Ectodermal cell (in vitro differentiated cells): ENCODE results near the gene LRMDA.

ENCODE experiments used
- H3K27ac ChIP-seq: 2 replicates; pipeline ENCODE4 v1.7.0; 2013; ENCODE audit warnings: mild to moderate bottlenecking, low read depth, low read length; ENCODE audit not compliant: insufficient read depth, poor library complexity, severe bottlenecking
- H3K27me3 ChIP-seq: 2 replicates; pipeline ENCODE4 v1.7.0; 2013; ENCODE audit warnings: mild to moderate bottlenecking, low read length; ENCODE audit not compliant: insufficient read depth, control insufficient read depth, poor library complexity, severe bottlenecking
- H3K36me3 ChIP-seq: one replicate; pipeline ENCODE4 v1.7.0; 2013; ENCODE audit warnings: low read length; ENCODE audit not compliant: control insufficient read depth, insufficient read depth
- H3K4me1 ChIP-seq: one replicate; pipeline ENCODE4 v1.7.0; 2013; ENCODE audit warnings: low read length; ENCODE audit not compliant: control insufficient read depth, insufficient read depth
- H3K4me3 ChIP-seq: 2 replicates; pipeline ENCODE4 v1.7.0; 2013; ENCODE audit warnings: low read depth, low read length, control low read depth; ENCODE audit not compliant: insufficient read depth
- H3K9me3 ChIP-seq: 2 replicates; pipeline ENCODE4 v1.7.0; 2013; ENCODE audit warnings: mild to moderate bottlenecking, low read length, moderate library complexity; ENCODE audit not compliant: control insufficient read depth
- WGBS, 2 experiments: methylation state at CpG; one replicate each; pipeline ENCODE4 v1.1.7; 2013; ENCODE audit warnings: missing lambda C conversion rate in 2 of 2; 5-methylcytosine and 5-hydroxymethylcytosine counted together

The LRMDA gene

GRCh38 chr10:76015245-76015644 is 583.8 kb downstream of the LRMDA start:
- Histone ChIP-seq H3K27me3 (no peaks in the 10 kb centered on the region), H3K4me1 (peaks cover 14% of the 10 kb centered on the region), H3K4me3 (no peak overlapping the region), H3K27ac (no peak overlapping the region), H3K9me3 (no peaks in the 10 kb centered on the region), H3K36me3 (no peaks in the 10 kb centered on the region)
- WGBS, 2 experiments = 93 to 94% methylated on average over 5 of the region's 5 CpGs

GRCh38 chr10:76017026-76017732 is 585.8 kb downstream of the LRMDA start:
- Histone ChIP-seq H3K36me3 (no peaks in the 10 kb centered on the region), H3K27ac (no peak overlapping the region), H3K27me3 (no peaks in the 10 kb centered on the region), H3K4me3 (no peak overlapping the region), H3K4me1 (peaks cover 5% of the 10 kb centered on the region), H3K9me3 (no peaks in the 10 kb centered on the region)
- 89 to 90% methylated on average over 14 of the region's 14 CpGs for WGBS, 2 experiments

- Histone ChIP-seq H3K4me3 (no peak overlapping the region), H3K36me3 (no peaks in the 10 kb centered on the region), H3K27ac (no peak overlapping the region), H3K4me1 (peaks cover 4% of the 10 kb centered on the region), H3K9me3 (no peaks in the 10 kb centered on the region), H3K27me3 (no peaks in the 10 kb centered on the region)
- WGBS, 2 experiments = 95 to 98% methylated on average over 6 of the region's 6 CpGs
Measured at GRCh38 chr10:76017733-76018433, 586.5 kb downstream of the LRMDA start.

- no peaks in the 10 kb centered on the region for H3K36me3 ChIP-seq
- no peaks in the 10 kb centered on the region for H3K27me3 ChIP-seq
- 97 to 100% methylated on average over 2 of the region's 2 CpGs for WGBS, 2 experiments
- H3K9me3 ChIP-seq = no peaks in the 10 kb centered on the region
- H3K27ac ChIP-seq = no peak overlapping the region
- H3K4me3 ChIP-seq = no peak overlapping the region
- no peaks in the 10 kb centered on the region for H3K4me1 ChIP-seq
Measured at GRCh38 chr10:76020630-76021029, 589.2 kb downstream of the LRMDA start.

- Histone ChIP-seq H3K27me3 (no peaks in the 10 kb centered on the region), H3K4me3 (no peak overlapping the region), H3K27ac (no peak overlapping the region), H3K36me3 (no peaks in the 10 kb centered on the region), H3K9me3 (no peaks in the 10 kb centered on the region), H3K4me1 (no peaks in the 10 kb centered on the region)
- WGBS, 2 experiments = 92 to 95% methylated on average over 1 of the region's 1 CpG
Measured at GRCh38 chr10:76021398-76021797, 590.0 kb downstream of the LRMDA start.

GRCh38 chr10:76022366-76022765 is 590.9 kb downstream of the LRMDA start:
- Histone ChIP-seq H3K9me3 (no peaks in the 10 kb centered on the region), H3K36me3 (no peaks in the 10 kb centered on the region), H3K4me1 (no peaks in the 10 kb centered on the region), H3K27ac (no peak overlapping the region), H3K4me3 (no peak overlapping the region), H3K27me3 (no peaks in the 10 kb centered on the region)
- WGBS, 2 experiments = 96% methylated on average over 2 of the region's 2 CpGs

- H3K27ac ChIP-seq = no peak overlapping the region
- H3K36me3 ChIP-seq = no peaks in the 10 kb centered on the region
- H3K4me1 ChIP-seq = no peaks in the 10 kb centered on the region
- WGBS, 2 experiments = 90 to 92% methylated on average over 7 of the region's 7 CpGs
- no peaks in the 10 kb centered on the region for H3K9me3 ChIP-seq
- no peaks in the 10 kb centered on the region for H3K27me3 ChIP-seq
- H3K4me3 ChIP-seq = no peak overlapping the region
Measured at GRCh38 chr10:76023007-76023406, 591.6 kb downstream of the LRMDA start.

- Histone ChIP-seq H3K27ac (no peak overlapping the region), H3K36me3 (no peaks in the 10 kb centered on the region), H3K27me3 (no peaks in the 10 kb centered on the region), H3K4me3 (no peak overlapping the region), H3K9me3 (no peaks in the 10 kb centered on the region), H3K4me1 (no peaks in the 10 kb centered on the region)
- 89% methylated on average over 15 of the region's 15 CpGs for WGBS, 2 experiments
Measured at GRCh38 chr10:76024460-76025123, 593.2 kb downstream of the LRMDA start.

GRCh38 chr10:76025124-76025477 is 593.7 kb downstream of the LRMDA start:
- 96% methylated on average over 3 of the region's 3 CpGs for WGBS, 2 experiments
- Histone ChIP-seq H3K9me3 (no peaks in the 10 kb centered on the region), H3K27me3 (no peaks in the 10 kb centered on the region), H3K4me1 (no peaks in the 10 kb centered on the region), H3K36me3 (no peaks in the 10 kb centered on the region), H3K4me3 (no peak overlapping the region), H3K27ac (no peak overlapping the region)

GRCh38 chr10:76026176-76026771 is 594.9 kb downstream of the LRMDA start:
- Histone ChIP-seq H3K4me3 (no peak overlapping the region), H3K9me3 (no peaks in the 10 kb centered on the region), H3K27ac (no peak overlapping the region), H3K4me1 (no peaks in the 10 kb centered on the region), H3K27me3 (no peaks in the 10 kb centered on the region), H3K36me3 (no peaks in the 10 kb centered on the region)
- 68 to 82% methylated on average over 2 of the region's 2 CpGs for WGBS, 2 experiments
